GM10248 (cell line): ENCODE results near the gene MOB3A.
"Not testable (repeated sequence)": the region's sequence is repeated elsewhere in the genome, so short reads cannot be mapped to it uniquely, and the experiment has no call there.

Experiments
- CTCF ChIA-PET: fragments of 300-600 bp; sonication (Branson Sonifier 250); formaldehyde crosslinking; extraction: SDS; loops from one replicate; lab custom pipeline; 2021; ENCODE audit warnings: antibody characterized with exemption; lab: Yijun Ruan, JAX
- POLR2A ChIA-PET: fragments of 350-650 bp; sonication (Branson Sonifier 250); formaldehyde crosslinking; extraction: SDS; loops from one replicate; lab custom pipeline; 2020; ENCODE audit warnings: antibody characterized with exemption; lab: Yijun Ruan, JAX
- DNase-seq: peaks from one replicate; pipeline ENCODE4 v3.0.0; 2012; ENCODE audit errors: extremely low spot score
- CTCF ChIP-seq: IDR thresholded peaks from 2 replicates; pipeline ENCODE4 v1.5.1; 2012; ENCODE audit warnings: mild to moderate bottlenecking, low read depth; ENCODE audit errors: extremely low read depth, missing control alignments, control extremely low read depth

The MOB3A gene

GRCh38 chr19:2099054-2099501, 3.0 kb upstream of the MOB3A start:
- ChIA-PET CTCF (interaction anchor here (1.3 kb wide), 1 partner anchor 19 kb away, joined by 3 read pairs; no protein-coding TSS in a partner anchor), POLR2A (no interaction called here)
- no peak for TF ChIP-seq CTCF
- DNase-seq: no peak

GRCh38 chr19:2097886-2098327, 1.8 kb upstream of the MOB3A start:
- no peak for DNase-seq
- TF ChIP-seq CTCF: no peak
- CTCF ChIA-PET: interaction anchor here (1.1 kb wide), 1 partner anchor 8 kb away, joined by 4 read pairs; no protein-coding TSS in a partner anchor
- POLR2A ChIA-PET: interaction anchor here (0.5 kb wide), 1 partner anchor 31 kb away, joined by 3 read pairs; no protein-coding TSS in a partner anchor

DNA sequence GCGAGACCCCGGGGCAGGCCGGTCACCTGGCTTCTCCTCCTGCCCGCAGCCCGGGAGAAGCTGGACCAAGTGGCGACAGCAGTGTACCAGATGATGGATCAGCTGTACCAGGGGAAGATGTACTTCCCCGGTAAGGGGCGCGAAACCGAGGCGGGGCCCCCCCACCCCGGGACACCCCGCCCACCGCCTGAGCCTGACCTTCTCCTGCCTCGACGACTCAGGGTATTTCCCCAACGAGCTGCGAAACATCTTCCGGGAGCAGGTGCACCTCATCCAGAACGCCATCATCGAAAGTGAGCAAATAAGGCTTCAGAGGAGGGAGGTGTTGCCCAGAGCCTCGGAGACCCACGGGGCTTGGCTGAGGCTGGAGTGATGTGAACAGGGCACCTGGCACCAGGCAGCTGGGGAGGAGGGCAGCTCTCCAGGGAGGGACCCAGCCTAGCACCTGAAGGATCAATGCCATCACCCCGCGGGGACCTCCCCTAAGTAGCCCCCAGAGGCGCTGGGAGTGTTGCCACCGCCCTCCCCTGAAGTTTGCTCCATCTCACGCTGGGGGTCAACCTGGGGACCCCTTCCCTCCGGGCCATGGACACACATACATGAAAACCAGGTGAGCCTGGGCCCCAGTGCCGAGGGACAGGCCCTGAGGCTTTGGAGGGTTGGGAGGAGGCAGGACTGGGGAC, 1.2 kb upstream of the MOB3A start:
- peak; percentile 69 for DNase-seq
- no peak for TF ChIP-seq CTCF
- ChIA-PET CTCF (interaction anchor here (1.1 kb wide), 1 partner anchor 9 kb away, joined by 4 read pairs; no protein-coding TSS in a partner anchor), POLR2A (interaction anchor here (0.5 to 0.6 kb wide), 2 partner anchors 31 to 1958 kb away, joined by 3 read pairs; no protein-coding TSS in a partner anchor)

- DNase-seq: peak; percentile 99
- CTCF ChIA-PET: interaction anchor here (1.1 to 2.0 kb wide), 2 partner anchors 9 kb away, joined by 4 to 7 read pairs; no protein-coding TSS in a partner anchor
- POLR2A ChIA-PET: interaction anchor here (0.6 kb wide), 1 partner anchor 1958 kb away, joined by 3 read pairs; no protein-coding TSS in a partner anchor
- peak; percentile 36 for TF ChIP-seq CTCF
These were observed 515 bp upstream of the MOB3A start, which contains the start of gene IZUMO4 for GRCh38 chr19:2096480-2097202. TSS of gene IZUMO4 (plus strand) at chr19:2096915. CDS start at chr19:2096946, 31 bp downstream.

DNA sequence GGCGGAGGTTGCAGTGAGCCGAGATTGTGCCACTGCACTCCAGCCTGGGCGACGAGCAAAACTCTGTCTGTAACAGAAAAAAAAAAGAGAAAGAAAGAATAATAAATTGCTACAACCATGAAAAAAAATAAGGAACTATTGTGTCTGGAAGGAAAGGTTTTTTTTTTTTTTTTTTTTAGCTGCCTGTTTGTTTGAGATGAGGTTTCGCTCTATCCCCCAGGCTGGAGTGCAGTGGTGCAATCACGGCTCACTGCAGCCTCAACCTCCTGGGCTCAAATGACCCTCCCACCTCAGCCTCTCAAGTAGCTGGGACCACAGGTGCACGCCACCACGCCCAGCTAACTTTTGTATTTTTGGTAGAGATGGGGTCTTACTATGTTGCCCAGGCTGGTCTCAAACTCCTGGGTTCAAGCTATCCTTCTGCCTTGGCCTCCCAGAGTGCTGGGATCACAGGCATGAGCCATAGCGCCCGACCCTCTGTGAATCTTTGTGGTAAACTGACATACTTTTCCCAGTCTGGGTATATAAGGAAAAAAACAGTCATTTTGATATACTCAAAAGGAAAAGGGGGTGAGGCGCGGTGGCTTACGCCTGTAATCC, 4.1 kb downstream of the MOB3A start:
- ChIA-PET CTCF (interaction anchor here (1.5 to 1.6 kb wide), 2 partner anchors 20 to 49 kb away, joined by 4 read pairs; no protein-coding TSS in a partner anchor), POLR2A (interaction anchor here (0.6 to 1.2 kb wide), 3 partner anchors 115 to 189 kb away, joined by 3 to 5 read pairs (median 4); no protein-coding TSS in a partner anchor)
- DNase-seq: not testable (repeated sequence)

GRCh38 chr19:2089727-2090053, 6.4 kb downstream of the MOB3A start:
- ChIA-PET CTCF (interaction anchor here (1.1 to 1.6 kb wide), 2 partner anchors 49 to 136 kb away, joined by 3 read pairs; no protein-coding TSS in a partner anchor), POLR2A (interaction anchor here (0.6 to 1.4 kb wide), 6 partner anchors 38 to 428 kb away, joined by 3 to 7 read pairs (median 3); partner anchors contain the start of gene GADD45B)
- no peak for DNase-seq
- no peak for TF ChIP-seq CTCF
